Measurements from ENCODE around the gene HINT2.

Gene HINT2

DNA sequence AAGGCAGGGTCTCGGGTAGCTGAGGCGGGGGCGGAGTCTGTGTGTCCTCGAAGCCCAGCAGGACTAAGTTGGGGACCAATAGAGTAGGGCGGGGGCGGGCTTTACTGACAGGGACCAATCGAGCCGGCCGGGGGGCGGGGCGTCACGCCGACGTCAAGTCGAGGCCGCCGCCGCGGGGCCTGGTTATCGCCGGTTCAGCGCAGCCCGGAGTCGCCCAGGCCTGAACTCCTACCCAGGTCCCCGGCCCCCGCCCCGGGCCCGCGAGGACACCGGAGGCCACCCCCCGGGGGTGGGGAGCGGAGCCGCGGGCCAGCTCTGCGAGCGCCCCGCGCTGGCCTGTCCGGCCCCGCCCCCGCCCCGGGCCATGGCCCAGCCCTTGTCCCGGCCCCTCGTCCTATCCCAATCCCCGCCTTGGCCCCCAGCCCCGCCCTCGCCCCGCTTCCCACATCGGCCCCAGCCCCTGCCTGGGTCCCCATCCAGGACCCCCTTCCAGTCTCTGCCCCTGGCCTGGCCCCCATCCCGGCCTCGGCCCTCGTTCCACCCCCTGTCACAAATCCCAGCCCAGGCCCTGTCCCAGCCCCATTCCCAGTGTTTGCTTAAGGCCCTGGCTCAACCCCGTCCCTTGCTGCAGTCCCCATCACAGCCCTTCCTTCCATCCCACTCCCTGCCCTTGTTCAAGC, 14.4 kb upstream of the HINT2 start, which contains the start of gene TMEM8B:
TSS of gene TMEM8B (plus strand) at position 145 of the 680 bp plus-strand sequence. CDS start at position 365, 220 bp downstream.
- peak within 1 kb of the TSS; percentile 81 to 87 for H3K9ac ChIP-seq (ENCODE audit: low read depth in 1 of 2, low read length in 2 of 2)
- H3K27me3 ChIP-seq (ENCODE audit: control insufficient read depth in 1 of 2, insufficient read depth in 2 of 2, low read length in 2 of 2): no peaks in the 10 kb centered on the region
- H3K36me3 ChIP-seq (ENCODE audit: control insufficient read depth in 1 of 2, insufficient read depth in 2 of 2, low read length in 2 of 2): no peaks in the 10 kb centered on the region

DNA sequence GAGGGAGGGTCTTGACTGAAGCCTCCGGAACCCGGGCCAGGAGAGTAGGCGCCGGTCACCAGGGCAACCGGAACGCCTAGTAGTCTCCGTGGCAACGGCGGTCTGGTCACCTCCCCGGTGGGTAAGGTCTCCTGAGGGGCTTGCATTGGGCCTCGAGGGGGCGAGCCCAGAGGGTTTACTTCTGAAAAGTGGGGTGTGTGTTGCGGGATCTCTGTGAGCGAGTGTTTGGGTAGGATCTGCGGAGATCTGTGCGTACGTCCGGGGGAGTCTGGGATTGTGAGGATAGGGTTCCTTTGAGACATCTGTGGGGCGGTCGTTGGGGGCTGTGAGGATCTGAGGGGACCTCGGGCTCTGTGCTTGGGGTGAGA, 13.9 kb upstream of the HINT2 start, which contains the start of gene FAM221B:
TSS of gene FAM221B (minus strand) at position 17 of the 368 bp plus-strand sequence. CDS start 2,571 bp downstream, outside the sequence.
- Histone ChIP-seq H3K9ac (ENCODE audit: low read depth in 1 of 2, low read length in 2 of 2) (peak within 1 kb of the TSS; percentile 81 to 87), H3K36me3 (ENCODE audit: control insufficient read depth in 1 of 2, insufficient read depth in 2 of 2, low read length in 2 of 2) (no peaks in the 10 kb centered on the region), H3K4me3 (ENCODE audit: low read depth in 1 of 2, low read length in 2 of 2) (peak within 1 kb of the TSS; percentile 75 to 82), H3K27me3 (ENCODE audit: control insufficient read depth in 1 of 2, insufficient read depth in 2 of 2, low read length in 2 of 2) (no peaks in the 10 kb centered on the region), H3K4me1 (ENCODE audit: control insufficient read depth in 1 of 2, insufficient read depth in 2 of 2, low read length in 2 of 2) (peaks cover 19 to 23% of the 10 kb centered on the region in 2 donors), H3K9me3 (ENCODE audit: control insufficient read depth in 1 of 2, low read length in 2 of 2) (no peaks in the 10 kb centered on the region), H3K27ac (ENCODE audit: low read depth, low read length) (peak within 1 kb of the TSS; percentile 88)

More for the DNA sequence above, 14.4 kb upstream of the HINT2 start, which contains the start of gene TMEM8B:
- peak within 1 kb of the TSS; percentile 88 for H3K27ac ChIP-seq (ENCODE audit: low read depth, low read length)
- H3K4me1 ChIP-seq (ENCODE audit: control insufficient read depth in 1 of 2, insufficient read depth in 2 of 2, low read length in 2 of 2): peaks cover 25 to 28% of the 10 kb centered on the region in 2 donors
- H3K9me3 ChIP-seq (ENCODE audit: control insufficient read depth in 1 of 2, low read length in 2 of 2): no peaks in the 10 kb centered on the region
- peak within 1 kb of the TSS; percentile 75 to 82 for H3K4me3 ChIP-seq (ENCODE audit: low read depth in 1 of 2, low read length in 2 of 2)

DNA sequence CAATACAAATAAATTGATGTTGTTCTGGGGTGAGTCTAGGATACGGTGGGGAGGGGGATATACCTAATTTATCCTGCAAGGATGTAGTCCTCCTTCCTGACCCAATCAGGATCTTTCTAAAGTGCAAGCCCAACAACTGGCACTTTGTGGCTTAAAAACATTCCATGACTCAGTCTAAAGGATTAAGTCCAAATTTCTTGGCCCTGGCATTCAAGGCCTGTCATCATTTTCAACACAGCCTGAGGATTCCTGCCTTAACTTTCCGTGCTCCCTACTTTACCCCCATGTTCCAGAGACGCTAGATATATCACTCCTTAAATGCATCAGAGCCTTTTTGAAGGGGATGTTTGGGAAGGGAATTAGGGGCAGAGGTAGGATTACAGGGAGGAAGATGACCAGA, 12.6 kb upstream of the HINT2 start:
- Histone ChIP-seq H3K36me3 (ENCODE audit: control insufficient read depth in 1 of 2, insufficient read depth in 2 of 2, low read length in 2 of 2) (no peaks in the 10 kb centered on the region), H3K9me3 (ENCODE audit: control insufficient read depth in 1 of 2, low read length in 2 of 2) (no peaks in the 10 kb centered on the region), H3K27me3 (ENCODE audit: control insufficient read depth in 1 of 2, insufficient read depth in 2 of 2, low read length in 2 of 2) (no peaks in the 10 kb centered on the region), H3K27ac (ENCODE audit: low read depth, low read length) (no peak overlapping the region), H3K9ac (ENCODE audit: low read depth in 1 of 2, low read length in 2 of 2) (no peak overlapping the region), H3K4me1 (ENCODE audit: control insufficient read depth in 1 of 2, insufficient read depth in 2 of 2, low read length in 2 of 2) (peaks cover 14 to 18% of the 10 kb centered on the region in 2 donors), H3K4me3 (ENCODE audit: low read depth in 1 of 2, low read length in 2 of 2) (no peak overlapping the region)

DNA sequence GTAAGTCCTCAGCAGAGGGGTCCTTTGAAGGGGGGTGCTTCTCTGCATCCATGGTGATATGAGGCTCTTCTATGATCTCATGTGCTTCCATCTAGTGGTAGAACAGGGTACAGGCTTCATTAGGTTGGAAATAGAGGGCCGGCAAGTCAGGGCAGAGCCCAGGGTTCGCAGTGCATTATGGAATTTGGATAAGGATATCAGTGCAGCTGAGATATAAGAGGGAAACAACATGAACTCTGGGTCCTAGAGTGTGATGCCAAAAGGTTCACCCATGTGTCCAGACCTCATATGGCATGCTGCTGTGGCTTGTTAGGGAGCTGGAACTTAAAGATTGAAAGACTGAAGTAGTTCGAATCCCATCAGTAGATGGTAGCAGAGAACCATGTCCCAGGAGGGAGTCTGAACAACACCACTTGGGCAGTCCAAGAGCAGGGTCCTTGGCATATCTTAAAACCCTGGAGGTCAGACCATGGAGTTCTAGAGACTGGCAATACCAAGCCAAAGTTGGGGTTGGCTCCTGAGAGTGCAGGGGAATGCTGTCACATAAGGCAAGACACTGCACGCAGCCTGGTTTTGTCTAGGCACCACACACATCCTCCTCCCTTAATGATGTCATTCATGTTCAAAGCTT, 11.3 kb upstream of the HINT2 start:
- no peak overlapping the region for H3K9ac ChIP-seq (ENCODE audit: low read depth in 1 of 2, low read length in 2 of 2)
- no peak overlapping the region for H3K4me3 ChIP-seq (ENCODE audit: low read depth in 1 of 2, low read length in 2 of 2)
- peaks cover 14 to 18% of the 10 kb centered on the region in 2 donors for H3K4me1 ChIP-seq (ENCODE audit: control insufficient read depth in 1 of 2, insufficient read depth in 2 of 2, low read length in 2 of 2)
- H3K9me3 ChIP-seq (ENCODE audit: control insufficient read depth in 1 of 2, low read length in 2 of 2): no peaks in the 10 kb centered on the region
- no peaks in the 10 kb centered on the region for H3K36me3 ChIP-seq (ENCODE audit: control insufficient read depth in 1 of 2, insufficient read depth in 2 of 2, low read length in 2 of 2)
- no peaks in the 10 kb centered on the region for H3K27me3 ChIP-seq (ENCODE audit: control insufficient read depth in 1 of 2, insufficient read depth in 2 of 2, low read length in 2 of 2)
- no peak overlapping the region for H3K27ac ChIP-seq (ENCODE audit: low read depth, low read length)

DNA sequence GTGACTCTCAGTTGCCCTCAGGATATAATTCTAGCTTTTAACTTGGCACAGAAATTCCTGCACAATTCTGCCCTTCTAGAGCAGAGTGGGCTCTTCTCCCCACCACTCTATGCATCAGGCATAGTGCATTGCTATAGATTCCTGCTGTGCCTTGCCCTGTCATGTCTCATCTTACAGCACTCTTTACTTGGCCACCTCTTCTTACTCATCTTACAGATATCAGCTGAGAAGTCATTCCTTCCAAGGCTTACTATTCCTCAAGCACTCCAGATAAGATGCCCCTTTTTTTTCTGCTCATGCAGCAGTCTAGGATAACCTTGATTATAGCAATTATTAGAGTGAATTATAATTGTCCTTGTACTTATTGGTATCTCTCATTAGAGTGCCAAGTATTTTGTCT, 8.1 kb upstream of the HINT2 start:
- H3K9ac ChIP-seq (ENCODE audit: low read depth in 1 of 2, low read length in 2 of 2): no peak overlapping the region
- H3K36me3 ChIP-seq (ENCODE audit: control insufficient read depth in 1 of 2, insufficient read depth in 2 of 2, low read length in 2 of 2): no peaks in the 10 kb centered on the region
- no peaks in the 10 kb centered on the region for H3K9me3 ChIP-seq (ENCODE audit: control insufficient read depth in 1 of 2, low read length in 2 of 2)
- no peaks in the 10 kb centered on the region for H3K27me3 ChIP-seq (ENCODE audit: control insufficient read depth in 1 of 2, insufficient read depth in 2 of 2, low read length in 2 of 2)
- H3K4me1 ChIP-seq (ENCODE audit: control insufficient read depth in 1 of 2, insufficient read depth in 2 of 2, low read length in 2 of 2): peaks cover 0 to 4% of the 10 kb centered on the region in 2 donors
- H3K4me3 ChIP-seq (ENCODE audit: low read depth in 1 of 2, low read length in 2 of 2): no peak overlapping the region
- no peak overlapping the region for H3K27ac ChIP-seq (ENCODE audit: low read depth, low read length)

DNA sequence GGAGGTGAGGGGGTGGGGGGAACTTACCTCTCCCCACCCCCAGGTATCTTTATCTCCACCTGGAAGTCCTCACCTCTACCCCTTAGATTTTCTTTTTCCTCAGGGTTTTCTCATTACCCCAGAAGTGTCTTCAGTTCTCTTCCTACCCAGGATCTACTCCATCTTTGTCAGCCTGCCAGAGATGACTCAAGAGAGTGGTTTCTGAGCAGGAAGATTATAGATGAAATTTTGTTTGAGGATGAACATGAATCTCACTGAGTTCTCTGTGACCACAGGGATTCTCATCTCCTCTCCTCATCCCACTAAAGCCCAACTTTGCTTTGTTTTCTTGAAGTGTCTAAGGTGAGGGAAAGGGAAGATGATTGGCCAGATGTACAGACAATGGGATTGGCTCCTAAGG, 5.2 kb upstream of the HINT2 start:
- Histone ChIP-seq H3K4me1 (ENCODE audit: control insufficient read depth in 1 of 2, insufficient read depth in 2 of 2, low read length in 2 of 2) (no peaks in the 10 kb centered on the region), H3K9ac (ENCODE audit: low read depth in 1 of 2, low read length in 2 of 2) (no peak overlapping the region), H3K9me3 (ENCODE audit: control insufficient read depth in 1 of 2, low read length in 2 of 2) (no peaks in the 10 kb centered on the region), H3K27me3 (ENCODE audit: control insufficient read depth in 1 of 2, insufficient read depth in 2 of 2, low read length in 2 of 2) (no peaks in the 10 kb centered on the region), H3K4me3 (ENCODE audit: low read depth in 1 of 2, low read length in 2 of 2) (no peak overlapping the region), H3K27ac (ENCODE audit: low read depth, low read length) (no peak overlapping the region), H3K36me3 (ENCODE audit: control insufficient read depth in 1 of 2, insufficient read depth in 2 of 2, low read length in 2 of 2) (no peaks in the 10 kb centered on the region)

DNA sequence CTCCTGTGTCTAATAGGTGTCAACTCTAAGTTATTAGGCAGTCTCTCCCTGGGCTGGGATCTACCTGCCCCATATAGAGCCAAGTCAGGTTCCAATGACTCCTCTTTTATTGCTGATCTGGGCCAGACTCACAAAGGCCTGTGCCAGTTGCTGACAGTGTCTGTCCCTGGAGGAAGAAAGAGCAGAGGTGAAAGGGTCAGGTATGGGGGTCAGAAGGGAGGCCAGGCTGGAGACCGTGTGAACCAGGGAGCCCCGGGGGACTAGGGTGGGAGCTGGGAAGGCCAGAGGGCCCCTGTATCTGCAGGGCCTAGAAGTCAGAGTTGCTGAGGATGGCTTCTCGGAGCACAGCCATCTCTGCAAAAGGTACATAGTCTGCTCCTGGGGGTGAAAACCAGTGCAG, 3.5 kb upstream of the HINT2 start:
- no peak overlapping the region for H3K4me3 ChIP-seq (ENCODE audit: low read depth in 1 of 2, low read length in 2 of 2)
- H3K36me3 ChIP-seq (ENCODE audit: control insufficient read depth in 1 of 2, insufficient read depth in 2 of 2, low read length in 2 of 2): no peaks in the 10 kb centered on the region
- no peaks in the 10 kb centered on the region for H3K27me3 ChIP-seq (ENCODE audit: control insufficient read depth in 1 of 2, insufficient read depth in 2 of 2, low read length in 2 of 2)
- no peak overlapping the region for H3K27ac ChIP-seq (ENCODE audit: low read depth, low read length)
- H3K9me3 ChIP-seq (ENCODE audit: control insufficient read depth in 1 of 2, low read length in 2 of 2): no peaks in the 10 kb centered on the region
- no peak overlapping the region for H3K9ac ChIP-seq (ENCODE audit: low read depth in 1 of 2, low read length in 2 of 2)
- peaks cover 10 to 11% of the 10 kb centered on the region in 2 donors for H3K4me1 ChIP-seq (ENCODE audit: control insufficient read depth in 1 of 2, insufficient read depth in 2 of 2, low read length in 2 of 2)

DNA sequence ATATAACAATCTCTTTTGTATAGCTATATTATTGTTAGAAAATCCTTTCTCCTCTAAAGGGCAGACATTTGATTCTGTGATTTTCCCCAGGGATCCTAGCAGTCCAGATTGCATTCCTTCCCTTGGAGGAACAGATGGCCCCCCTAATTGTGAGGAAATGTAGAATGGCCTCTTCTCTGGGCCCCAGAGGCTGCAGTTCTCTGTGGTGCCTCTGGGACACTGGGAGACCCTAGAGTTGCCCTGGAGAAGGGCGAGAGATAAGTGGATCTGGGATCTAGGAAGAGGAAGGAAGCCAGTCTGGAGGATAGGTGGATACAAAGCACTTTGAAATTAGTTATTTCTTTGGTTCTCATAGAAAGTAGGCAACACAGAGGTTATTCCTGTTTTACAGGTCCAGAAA, 1.9 kb upstream of the HINT2 start:
- Histone ChIP-seq H3K4me1 (ENCODE audit: control insufficient read depth in 1 of 2, insufficient read depth in 2 of 2, low read length in 2 of 2) (peaks cover 23% of the 10 kb centered on the region in 2 donors), H3K9ac (ENCODE audit: low read depth in 1 of 2, low read length in 2 of 2) (no peak overlapping the region), H3K36me3 (ENCODE audit: control insufficient read depth in 1 of 2, insufficient read depth in 2 of 2, low read length in 2 of 2) (no peaks in the 10 kb centered on the region), H3K27ac (ENCODE audit: low read depth, low read length) (no peak overlapping the region), H3K9me3 (ENCODE audit: control insufficient read depth in 1 of 2, low read length in 2 of 2) (no peaks in the 10 kb centered on the region), H3K27me3 (ENCODE audit: control insufficient read depth in 1 of 2, insufficient read depth in 2 of 2, low read length in 2 of 2) (no peaks in the 10 kb centered on the region), H3K4me3 (ENCODE audit: low read depth in 1 of 2, low read length in 2 of 2) (no peak overlapping the region)

DNA sequence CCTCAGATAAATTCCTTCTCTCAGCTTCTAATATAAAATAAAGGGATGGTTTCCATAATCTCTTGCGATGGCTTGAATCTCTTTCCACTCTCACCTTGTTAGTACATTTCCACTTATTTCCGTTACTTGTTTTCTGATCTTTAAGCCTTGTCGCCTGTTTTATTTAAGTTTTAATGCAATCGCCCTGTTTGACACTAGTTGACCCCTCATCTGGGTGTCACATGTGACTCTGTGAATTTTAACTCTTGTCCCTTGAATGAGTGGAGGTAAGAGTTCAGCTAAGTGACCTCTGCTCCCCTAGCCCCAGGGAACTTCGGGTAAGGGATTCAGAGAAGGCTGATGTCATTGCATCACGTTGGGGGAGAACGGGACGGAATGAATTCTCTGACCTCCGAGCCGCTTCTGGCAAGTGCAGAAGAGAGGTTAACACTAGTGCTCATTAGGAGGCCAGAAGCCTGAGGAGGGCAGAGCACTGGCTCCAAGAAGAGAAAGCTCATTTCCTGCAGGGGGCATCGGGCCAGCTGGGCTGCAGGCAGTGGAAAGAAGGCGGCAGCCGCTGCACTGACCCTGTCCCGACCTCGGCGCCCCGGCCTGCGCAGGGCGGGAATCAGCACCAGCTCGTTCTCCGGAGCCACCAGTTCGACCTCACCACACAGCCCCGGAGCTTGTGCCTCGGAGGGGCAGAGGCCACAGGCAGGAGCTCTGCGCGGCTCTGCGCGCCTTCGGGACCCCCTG, 569 bp downstream of the HINT2 start:
- Histone ChIP-seq H3K27me3 (ENCODE audit: control insufficient read depth in 1 of 2, insufficient read depth in 2 of 2, low read length in 2 of 2) (no peaks in the 10 kb centered on the region), H3K9ac (ENCODE audit: low read depth in 1 of 2, low read length in 2 of 2) (peak overlapping the region; percentile 92 to 95), H3K4me3 (ENCODE audit: low read depth in 1 of 2, low read length in 2 of 2) (peak overlapping the region; percentile 85 to 87), H3K4me1 (ENCODE audit: control insufficient read depth in 1 of 2, insufficient read depth in 2 of 2, low read length in 2 of 2) (peaks cover 29% of the 10 kb centered on the region in 2 donors), H3K36me3 (ENCODE audit: control insufficient read depth in 1 of 2, insufficient read depth in 2 of 2, low read length in 2 of 2) (peaks cover 0 to 9% of the 10 kb centered on the region in 2 donors), H3K27ac (ENCODE audit: low read depth, low read length) (peak overlapping the region; percentile 97), H3K9me3 (ENCODE audit: control insufficient read depth in 1 of 2, low read length in 2 of 2) (no peaks in the 10 kb centered on the region)
